Stimulated activated CD4-positive, alpha-beta T cell treated with anti-CD3 and anti-CD28 coated beads, TNF-alpha, amount 100 ng/mL, for 24 hours (primary cell): Measurements from ENCODE around the gene ALDH5A1.
A peak's percentile ranks its signal among the peaks of the same experiment; 100 is the strongest.

Source experiments
- DNase-seq, 3 experiments: peaks; one replicate each; pipeline ENCODE4 v3.0.0-alpha.2; 2020; ENCODE audit warnings: low read depth in 3 of 3

ALDH5A1 gene

DNA sequence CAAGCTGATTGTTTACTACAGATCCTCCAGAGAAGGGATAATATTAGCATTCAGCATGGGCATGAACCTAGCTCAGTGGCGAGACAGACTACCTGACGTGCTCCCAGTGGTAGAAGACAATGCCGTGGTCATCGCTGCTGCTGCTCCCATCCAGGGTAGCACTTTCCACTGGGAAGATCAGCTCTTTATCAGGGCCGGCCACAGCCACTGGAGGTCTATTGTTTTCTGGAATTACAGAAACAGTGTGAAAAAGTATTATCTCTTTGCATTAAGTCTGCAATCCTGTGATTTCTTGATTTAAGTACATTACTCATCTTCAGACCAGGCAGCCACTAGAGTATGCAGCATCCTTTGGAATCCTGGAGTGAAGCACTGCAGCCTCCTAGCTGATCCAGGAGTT, 75.0 kb downstream of the ALDH5A1 start:
- DNase-seq, result no peak

DNA sequence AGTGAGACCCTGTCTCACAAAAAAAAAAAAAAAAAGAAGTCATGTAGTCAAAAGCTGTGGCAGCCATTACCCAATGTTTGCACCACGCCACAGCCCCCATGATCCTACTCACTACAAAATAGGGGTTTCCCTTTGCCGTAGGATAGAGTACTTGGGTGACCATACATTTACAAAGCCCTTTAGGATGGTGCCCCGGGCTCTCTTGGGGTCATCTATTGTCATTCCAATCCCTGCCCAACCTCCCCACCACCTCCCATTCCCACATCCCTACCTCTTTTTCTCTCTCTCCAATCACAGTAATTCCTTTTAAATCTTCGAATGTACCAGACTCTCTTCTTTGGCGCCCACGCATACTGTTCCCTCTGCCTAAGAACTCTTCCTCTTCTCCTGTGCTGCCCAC, 76.6 kb downstream of the ALDH5A1 start:
- DNase-seq, result no peak

DNA sequence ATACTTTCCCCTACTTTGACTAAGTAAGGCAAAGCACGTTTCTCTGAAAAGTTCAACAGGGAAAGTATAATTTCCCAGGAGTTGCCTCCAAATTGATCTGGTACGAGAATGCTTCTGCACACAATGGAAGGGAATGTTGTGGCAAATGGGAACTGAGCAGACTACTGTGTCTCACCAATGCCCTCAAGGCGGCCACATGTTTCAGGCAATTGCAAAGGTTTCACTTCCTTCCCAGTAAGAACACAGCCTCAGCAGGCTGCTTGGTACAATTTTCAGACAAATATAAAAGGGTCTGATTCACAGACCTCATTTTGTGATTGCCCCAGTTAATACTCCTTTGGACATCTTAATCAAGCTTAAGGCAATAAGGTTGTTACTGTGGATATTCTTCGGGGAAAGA, 80.0 kb downstream of the ALDH5A1 start:
- no peak for DNase-seq

DNA sequence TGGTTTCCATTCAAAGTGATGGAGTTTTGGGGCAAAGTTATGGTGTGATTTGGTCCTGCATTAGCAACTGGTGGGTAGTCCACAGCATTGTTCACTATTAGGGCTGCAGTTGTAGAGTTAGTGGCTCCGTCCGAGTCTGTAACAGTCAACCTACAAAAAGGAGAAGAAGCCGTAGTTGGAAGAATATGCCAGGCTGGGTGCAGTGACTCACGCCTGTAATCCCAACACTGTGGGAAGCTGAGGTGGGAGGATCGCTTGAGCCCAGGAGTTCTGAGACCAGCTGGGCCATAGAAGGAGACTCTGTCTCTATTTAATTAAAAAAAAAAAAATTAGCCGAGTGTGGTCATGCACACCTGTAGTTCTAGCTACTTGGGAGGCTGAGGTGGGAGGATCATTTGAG, 81.7 kb downstream of the ALDH5A1 start:
- no peak for DNase-seq

DNA sequence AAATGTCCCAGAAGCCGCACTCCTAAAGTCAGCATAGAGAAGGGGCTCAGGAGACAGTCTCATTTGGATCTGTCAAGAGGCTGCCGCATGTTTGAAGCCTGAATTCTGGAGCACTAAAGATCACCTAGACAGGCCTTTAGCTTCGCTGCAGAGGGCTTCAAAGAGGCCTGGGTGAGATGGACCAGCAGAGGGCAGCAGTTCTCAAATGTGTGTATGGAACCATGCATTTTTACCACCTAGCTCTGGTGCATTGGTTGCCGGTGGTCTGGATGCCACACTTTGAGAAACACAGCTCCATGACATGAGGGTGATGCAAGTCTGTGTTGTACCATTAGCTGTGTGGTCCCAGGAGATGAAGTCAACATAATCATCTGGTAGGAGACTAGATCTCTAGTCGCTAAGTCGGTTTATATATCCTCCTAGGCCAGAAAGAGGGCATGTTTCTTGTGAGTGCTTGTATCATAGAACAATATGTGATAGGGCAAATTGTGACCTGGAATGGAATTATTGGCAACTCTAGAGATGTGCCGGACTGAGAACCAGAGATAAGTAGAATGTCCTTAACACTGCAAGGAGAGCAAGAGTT, 86.4 kb downstream of the ALDH5A1 start:
- peak; percentile 54 to 73 (median 64) for DNase-seq

DNA sequence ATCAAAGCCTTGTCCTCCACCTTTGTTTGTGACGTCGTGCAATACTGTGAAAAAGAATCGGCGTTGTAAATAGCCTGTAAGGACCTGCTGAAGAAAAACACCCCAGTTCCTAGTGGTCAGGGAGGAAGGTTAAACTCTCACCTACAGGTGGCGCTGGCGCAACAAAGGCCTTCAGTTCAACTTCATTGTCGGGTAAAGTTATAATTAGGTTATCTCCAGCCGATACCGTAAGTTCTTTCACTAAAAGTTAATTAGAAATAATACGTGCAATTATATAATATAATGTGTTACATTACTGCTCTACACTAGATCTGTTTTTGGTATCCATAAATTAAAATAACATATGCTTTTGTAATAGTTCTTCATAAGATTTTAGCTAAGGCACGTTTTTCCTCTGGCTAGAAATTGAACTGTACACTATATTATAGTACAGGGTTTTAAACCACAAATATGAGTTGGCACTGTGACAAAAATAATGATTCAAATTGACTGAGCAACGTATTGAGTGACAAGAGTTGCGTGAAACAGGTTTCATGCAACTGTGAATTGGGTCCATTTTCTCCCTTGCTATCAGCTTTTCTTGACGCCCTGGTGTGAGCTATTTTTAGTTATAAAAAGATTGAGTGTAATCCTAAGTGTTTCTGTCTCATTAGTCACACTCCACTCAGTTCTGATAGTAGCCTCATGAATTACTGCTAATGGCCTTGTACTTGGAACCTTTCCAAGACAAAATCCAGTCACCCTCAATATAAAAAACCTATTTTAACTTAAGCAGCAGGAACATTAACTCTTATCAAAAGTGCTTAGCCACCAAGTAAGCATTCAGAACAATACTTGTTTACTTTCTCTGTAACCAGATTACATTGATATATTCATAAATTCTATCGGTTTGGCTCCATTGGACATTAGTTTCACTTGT, 89.0 kb downstream of the ALDH5A1 start:
- DNase-seq, result peak; percentile 32 to 66 (median 57)

DNA sequence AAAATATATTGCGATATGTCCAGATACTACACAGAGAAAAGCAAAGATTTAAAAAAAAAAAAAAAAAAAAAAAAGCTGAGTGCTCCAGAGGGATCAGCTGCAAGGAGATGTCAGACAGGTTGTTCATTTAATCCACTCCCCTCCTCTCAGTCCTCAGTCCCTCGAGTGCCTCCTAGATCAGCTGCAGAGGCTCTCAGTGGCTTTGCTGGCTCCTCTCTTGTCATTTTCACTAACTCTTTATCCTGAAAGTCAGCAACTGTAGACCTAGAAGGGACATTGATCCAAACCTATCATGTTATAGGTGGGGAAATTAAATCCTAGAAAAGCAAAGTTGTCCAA, 89.6 kb downstream of the ALDH5A1 start:
- no peak for DNase-seq
